Renal pelvis (tissue), 4 donors: ENCODE measurements around the gene ST14. TPM values are rescaled to one million over a fixed set of nuclear protein-coding genes. Genes with fewer than 3 reads are reported as not detected.
"Not testable (repeated sequence)": the region's sequence is repeated elsewhere in the genome, so short reads cannot be mapped to it uniquely, and the experiment has no call there.

Experiments used
- DNase-seq: peaks from one replicate; pipeline ENCODE4 v3.0.0-alpha.2; 2013
- polyA plus RNA-seq, 3 donors: library from polyadenylated mRNA; unstranded; fragments of 120-200 nt; gene quantifications; one replicate each; pipeline ENCODE4 v1.2.1, GENCODE V29; 2013; ENCODE audit not compliant: insufficient read length in 3 of 3

The ST14 gene
- polyA plus RNA-seq, 3 donors: 34.2 to 39.2 (median 34.6) TPM

- no peak for DNase-seq
These were observed 24.5 kb downstream of the ST14 start for GRCh38 chr11:130183878-130184610.

GRCh38 chr11:130187096-130187495, 27.5 kb downstream of the ST14 start:
- DNase-seq: no peak

- DNase-seq: no peak
These were observed 28.5 kb downstream of the ST14 start for GRCh38 chr11:130188047-130188446.

GRCh38 chr11:130188585-130189347, 29.2 kb downstream of the ST14 start:
- no peak for DNase-seq

- DNase-seq: no peak
These were observed 30.1 kb downstream of the ST14 start for GRCh38 chr11:130189492-130190210.

- no peak for DNase-seq
These were observed 30.8 kb downstream of the ST14 start for GRCh38 chr11:130190371-130190881.

GRCh38 chr11:130191896-130192295, 32.3 kb downstream of the ST14 start:
- no peak for DNase-seq

GRCh38 chr11:130192845-130193267, 33.3 kb downstream of the ST14 start:
- DNase-seq: no peak

- not testable (repeated sequence) for DNase-seq
These were observed 34.0 kb downstream of the ST14 start for GRCh38 chr11:130193551-130193950.

- DNase-seq: no peak
These were observed 34.9 kb downstream of the ST14 start for GRCh38 chr11:130194241-130195023.

- DNase-seq: no peak
These were observed 37.9 kb downstream of the ST14 start for GRCh38 chr11:130197386-130198035.

GRCh38 chr11:130198292-130198691, 38.7 kb downstream of the ST14 start:
- DNase-seq: no peak

GRCh38 chr11:130198964-130199363, 39.4 kb downstream of the ST14 start:
- no peak for DNase-seq

- DNase-seq: no peak
These were observed 40.2 kb downstream of the ST14 start for GRCh38 chr11:130199792-130200191.

GRCh38 chr11:130201026-130201425, 41.4 kb downstream of the ST14 start:
- no peak for DNase-seq

GRCh38 chr11:130202009-130202817, 42.6 kb downstream of the ST14 start:
- no peak for DNase-seq

GRCh38 chr11:130202818-130203689, 43.5 kb downstream of the ST14 start:
- no peak for DNase-seq

GRCh38 chr11:130203766-130204702, 44.5 kb downstream of the ST14 start:
- no peak for DNase-seq
